ENCODE data around the gene ABI2. TPM values are rescaled to one million over a fixed set of nuclear protein-coding genes. Genes with fewer than 3 reads are reported as not detected.
"Not testable (repeated sequence)": the region's sequence is repeated elsewhere in the genome, so short reads cannot be mapped to it uniquely, and the experiment has no call there.

ABI2 gene
- total RNA-seq, 1 donor from 2014 or later: 27.0 TPM

DNA sequence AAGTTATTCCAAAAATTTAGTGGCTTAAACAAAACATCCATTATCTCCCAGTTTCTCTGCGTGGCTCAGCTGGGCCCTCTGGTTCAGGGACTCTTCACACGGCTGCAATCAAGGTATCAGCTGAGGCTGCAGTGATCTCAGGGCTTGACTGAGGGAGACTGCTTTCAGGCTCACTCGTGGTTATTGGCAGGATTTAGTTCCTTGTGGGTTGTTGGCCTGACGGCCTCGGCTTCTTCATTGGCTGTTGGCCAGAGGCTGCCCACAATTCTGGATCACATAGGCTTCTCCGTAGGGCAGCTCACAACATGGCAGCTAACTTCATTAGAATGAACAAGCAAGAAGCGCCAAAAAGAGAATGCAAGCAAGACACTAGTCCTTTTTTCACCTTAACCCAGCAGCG, 90.1 kb downstream of the ABI2 start:
- intact Hi-C loops (cut with micrococcal nuclease): no loop called here

DNA sequence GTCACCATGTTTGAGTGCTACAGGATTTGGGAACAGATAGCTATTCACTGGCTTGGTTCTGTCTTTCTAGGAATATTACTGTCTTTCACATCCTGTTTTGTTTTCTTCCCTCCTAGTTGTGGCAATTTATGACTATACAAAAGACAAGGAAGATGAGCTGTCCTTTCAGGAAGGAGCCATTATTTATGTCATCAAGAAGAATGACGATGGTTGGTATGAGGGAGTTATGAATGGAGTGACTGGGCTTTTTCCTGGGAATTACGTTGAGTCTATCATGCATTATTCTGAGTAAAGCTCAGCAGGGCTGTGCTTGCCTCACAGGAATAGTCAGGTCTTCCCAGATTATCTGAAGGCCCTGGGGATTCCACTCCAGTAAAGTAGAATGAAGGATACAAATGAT, 98.9 kb downstream of the ABI2 start:
- intact Hi-C loops (cut with micrococcal nuclease): no loop called here

DNA sequence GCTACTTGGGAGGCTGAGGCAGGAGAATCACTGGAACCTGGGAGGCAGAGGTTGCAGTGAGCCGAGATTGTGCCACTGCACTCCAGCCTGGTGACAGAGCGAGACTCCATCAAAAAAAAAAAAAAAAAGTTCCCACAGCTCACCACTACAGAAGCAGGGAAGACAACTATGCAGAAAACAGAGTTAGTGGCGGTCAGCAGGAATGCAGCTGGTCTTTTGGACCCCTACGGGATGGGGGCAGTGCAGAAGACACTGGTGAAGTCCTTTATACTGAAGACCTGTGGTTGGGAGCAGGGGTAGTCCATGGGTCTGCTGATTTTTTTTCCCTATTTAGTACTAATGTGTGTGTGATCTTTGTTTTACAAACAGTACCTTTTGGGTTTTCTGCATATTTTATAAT, 101.4 kb downstream of the ABI2 start:
- intact Hi-C loops (cut with micrococcal nuclease): not testable (repeated sequence)

DNA sequence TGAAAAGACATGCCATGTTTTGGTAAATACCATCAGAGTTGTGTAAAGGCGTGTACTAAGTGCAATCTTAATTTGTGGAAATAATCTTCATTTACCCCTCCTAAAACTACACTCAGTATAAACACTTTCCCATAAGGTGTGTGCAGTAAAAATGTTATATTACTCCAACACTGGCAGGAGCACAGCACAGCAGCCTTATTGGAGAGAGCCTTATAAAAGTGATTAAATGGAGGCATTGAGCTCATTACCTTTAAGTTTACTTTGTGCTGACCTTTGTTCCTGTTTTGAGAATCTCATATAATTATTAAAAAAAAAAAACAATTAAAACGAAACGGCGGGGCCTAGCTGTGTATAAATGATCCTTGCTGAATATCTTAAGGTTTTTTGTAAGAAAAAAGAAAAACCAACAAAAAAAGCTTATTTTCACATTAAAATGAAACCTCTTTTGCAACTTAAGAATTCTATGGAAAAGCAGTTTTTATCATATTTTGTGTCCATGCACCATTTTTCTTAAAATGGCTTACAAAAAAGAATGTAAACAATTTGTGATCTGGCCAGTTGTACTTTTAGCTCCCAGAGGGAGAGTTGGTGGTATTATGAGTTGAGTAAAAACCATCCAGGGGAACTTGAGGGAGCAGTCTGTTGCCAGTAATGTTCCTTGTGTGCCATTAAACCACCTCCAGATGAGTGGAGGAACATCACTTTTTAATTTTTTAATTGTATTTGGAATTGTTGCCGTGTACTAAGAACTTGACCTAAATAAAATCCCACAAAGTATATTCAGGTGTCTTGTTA, 103.4 kb downstream of the ABI2 start:
- intact Hi-C loops (cut with micrococcal nuclease): no loop called here

DNA sequence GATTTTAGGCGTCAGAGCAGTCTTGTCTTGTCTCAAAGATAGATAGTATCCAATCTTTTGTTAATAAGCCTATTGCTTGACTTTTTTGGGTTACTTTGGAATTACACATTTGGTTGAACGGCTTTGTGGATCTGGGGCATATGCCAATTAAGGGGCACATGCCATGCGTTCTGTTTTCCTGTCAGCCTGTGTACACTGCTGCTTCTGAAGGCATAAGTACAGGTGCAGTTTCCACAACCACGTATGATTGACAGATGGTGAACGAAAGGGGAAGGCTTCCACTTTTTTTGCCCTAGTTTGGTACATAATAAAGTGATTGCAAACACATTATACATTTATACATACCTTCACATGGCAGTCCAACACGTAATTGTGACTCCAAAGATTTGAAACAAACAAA, 104.6 kb downstream of the ABI2 start:
- intact Hi-C loops (cut with micrococcal nuclease): no loop called here

DNA sequence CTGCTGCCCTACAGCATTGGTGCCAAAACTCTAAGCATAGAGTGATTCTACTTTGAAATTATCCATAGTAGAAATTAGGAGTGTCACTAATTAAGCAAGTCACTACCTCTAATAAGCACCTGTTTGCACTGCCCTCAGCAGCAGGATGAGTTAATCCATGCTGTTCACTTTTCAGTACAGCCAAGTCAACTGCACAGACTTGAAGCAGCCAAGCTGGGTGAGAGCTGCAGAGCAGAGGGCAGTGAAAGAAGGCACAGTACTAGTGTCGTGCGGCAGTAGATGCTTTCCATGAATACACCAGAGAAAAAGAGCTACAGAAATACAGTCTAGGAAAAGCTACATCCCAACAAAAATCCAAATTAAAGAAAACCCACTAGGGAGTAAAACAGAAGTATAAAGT, 108.3 kb downstream of the ABI2 start:
- intact Hi-C loops (cut with micrococcal nuclease): no loop called here

DNA sequence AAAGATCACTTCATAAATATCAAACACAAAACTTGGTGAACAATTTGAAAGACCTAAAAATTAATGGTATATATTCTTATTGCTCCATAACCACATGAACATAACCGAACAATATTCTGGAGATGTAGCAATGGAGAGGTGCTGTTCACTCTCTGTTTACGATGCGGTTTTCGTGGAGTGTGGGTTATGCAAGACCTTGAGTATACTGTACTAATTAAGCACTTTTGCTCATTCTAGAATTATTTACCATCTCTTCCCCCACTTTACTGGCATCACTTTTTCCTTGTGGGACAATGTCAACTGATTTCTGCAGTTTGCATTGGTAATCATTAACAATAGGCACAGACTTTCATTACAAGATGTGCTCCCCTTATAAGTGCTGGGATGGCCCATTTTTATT, 109.3 kb downstream of the ABI2 start:
- intact Hi-C loops (cut with micrococcal nuclease): no loop called here

DNA sequence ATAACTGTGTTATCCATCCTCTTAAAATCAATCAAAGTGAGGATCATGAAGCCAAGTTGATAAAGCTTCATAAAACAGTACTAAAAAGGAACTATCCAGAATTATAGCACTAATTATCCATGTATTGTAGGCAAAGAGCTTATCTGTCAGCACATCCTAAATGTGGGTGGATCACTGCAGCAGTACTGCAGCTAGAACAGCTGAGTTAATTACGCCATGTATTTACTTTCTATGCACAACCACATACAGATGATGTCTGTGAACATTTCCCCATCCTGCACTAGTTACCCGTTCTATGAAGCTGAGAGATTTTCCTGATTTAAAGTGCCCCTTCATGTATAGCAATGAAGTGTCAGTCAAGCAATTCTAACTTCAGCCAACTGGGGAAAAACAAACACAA, 110.3 kb downstream of the ABI2 start:
- intact Hi-C loops (cut with micrococcal nuclease): no loop called here

DNA sequence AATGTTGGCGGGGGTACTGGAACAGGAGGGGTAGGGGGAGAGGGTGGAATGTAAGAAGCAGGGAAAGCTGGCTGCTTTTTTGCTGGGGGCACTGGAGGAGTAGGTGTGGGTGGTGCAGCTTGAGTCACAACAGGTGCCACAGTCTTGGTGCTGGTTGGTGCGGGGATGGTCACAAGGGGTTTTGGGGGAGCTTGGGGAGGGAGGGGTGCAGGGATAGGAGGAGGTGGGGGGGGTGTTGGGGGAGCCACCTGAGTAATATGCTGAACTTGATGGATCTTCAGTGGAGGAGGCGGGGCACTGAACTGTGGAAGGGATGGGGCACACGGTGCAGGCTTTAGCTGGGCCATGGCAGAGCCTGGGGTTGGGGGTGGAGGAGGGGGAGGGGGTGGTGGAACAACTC, 112.5 kb downstream of the ABI2 start:
- intact Hi-C loops (cut with micrococcal nuclease): no loop called here

DNA sequence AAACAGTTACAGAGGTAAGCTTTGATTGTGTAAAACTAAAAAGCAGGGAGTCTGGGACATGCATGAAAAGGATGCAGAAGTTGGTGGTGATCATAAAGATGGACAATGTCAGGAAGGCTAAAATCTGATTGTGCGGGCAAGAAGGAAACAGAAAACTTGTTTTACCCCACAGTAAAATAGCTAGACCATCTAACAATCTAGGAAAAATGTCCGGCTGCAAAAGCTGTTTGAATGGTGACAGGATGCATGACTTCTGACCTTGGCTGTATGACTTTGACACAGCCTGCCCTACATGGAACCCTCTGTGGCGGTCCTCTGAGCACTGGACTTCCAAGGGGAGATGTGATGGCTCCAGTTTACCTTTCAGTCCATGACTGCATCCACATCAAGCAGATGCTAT, 113.3 kb downstream of the ABI2 start:
- intact Hi-C loops (cut with micrococcal nuclease): no loop called here

DNA sequence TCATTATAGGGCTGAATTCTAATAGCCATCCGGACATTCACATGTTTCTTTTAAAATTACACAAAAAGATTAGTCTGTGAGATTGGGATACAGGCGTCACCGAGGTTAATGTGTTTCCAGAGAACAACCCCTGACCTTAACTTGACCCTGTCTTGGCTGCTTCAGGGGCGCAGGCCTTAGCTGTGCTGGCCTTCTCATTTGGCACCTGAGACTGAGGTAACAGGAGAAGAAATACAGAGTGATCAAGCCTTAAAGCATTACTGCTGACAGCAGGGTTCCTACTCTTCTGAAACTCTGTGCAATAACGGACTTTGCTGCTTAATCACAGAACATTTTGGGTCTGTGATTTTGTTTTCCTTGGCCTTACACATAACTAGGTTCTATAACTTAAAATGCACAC, 114.3 kb downstream of the ABI2 start:
- intact Hi-C loops (cut with micrococcal nuclease): no loop called here

DNA sequence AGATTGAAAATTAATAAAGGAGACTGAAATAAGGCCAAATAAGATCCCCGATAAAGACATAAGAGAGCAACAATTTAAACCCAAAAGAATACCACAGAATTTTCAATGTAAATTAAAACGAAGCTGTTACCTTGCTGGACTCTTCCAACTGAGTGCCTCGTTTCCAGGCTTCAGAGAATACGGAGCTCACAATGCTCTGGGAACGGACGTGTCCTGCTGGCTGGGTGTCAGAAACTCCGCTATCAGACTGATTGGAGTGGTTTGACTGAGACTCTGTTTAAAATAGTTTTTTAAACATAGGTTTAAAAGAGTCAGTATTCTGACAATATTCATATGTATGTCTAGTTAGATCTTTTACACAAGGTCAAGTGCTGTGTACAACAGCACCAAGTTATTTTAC, 116.5 kb downstream of the ABI2 start:
- intact Hi-C loops (cut with micrococcal nuclease): no loop called here

DNA sequence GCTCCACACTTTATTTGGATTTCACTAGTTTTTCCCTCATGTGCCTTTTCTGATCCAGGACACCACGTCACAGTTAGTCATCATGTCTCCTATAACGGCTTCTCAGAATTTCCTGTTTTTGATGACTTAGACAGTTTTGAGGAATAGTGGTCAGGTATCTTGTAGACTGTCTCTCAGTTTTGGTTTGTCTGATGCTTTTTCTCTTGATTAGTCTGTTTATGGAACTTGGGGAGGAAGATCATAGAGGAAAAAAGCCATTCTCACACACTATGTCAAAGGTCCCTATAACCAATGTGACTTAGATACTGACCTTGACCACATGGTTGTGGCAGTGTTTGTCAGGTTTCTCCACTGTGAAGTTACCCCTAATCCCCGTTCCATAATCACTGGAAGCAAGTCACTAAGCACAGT, 117.9 kb downstream of the ABI2 start:
- intact Hi-C loops (cut with micrococcal nuclease): no loop called here

DNA sequence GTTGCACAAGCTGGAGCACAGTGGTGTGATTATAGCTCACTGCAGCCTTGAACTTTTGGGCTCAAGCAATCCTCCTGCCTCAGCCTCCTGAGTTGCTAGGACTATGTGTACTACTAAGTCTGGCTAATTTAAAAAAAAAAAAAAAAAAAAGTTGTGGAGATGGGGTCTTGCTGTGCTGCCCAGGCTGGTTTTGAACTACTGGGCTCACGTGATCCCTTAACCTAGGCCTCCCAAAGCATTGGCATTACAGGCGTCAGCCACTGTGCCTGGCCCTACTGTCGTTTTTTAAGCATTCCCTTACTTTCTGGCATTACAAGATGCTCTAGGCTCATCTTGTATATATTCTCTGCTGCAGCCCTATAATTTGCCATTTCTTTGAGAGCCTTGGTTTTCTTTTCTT, 118.6 kb downstream of the ABI2 start:
- intact Hi-C loops (cut with micrococcal nuclease): no loop called here

DNA sequence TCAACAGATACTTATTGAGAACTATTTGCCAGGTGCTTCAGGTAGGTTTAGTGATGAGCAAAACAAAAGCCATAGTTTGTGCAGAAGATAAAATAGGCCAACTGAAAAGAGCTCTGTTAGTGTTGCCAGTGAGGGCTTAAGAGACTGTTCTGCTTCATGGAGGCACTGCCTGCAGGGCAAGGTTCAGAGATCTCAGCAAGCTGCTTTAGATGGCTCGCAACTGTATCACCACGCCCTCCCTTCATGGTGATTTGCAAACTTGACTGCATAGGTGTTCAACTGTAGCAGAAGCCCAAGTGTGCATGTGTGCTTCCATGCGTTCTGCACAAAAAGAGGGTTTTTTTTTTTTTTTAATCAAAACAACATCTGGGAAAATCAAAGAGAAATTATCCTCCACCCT, 122.4 kb downstream of the ABI2 start:
- intact Hi-C loops (cut with micrococcal nuclease): loop anchor here (5.0 kb wide), 1 partner anchor 878 kb away; no protein-coding TSS in a partner anchor

DNA sequence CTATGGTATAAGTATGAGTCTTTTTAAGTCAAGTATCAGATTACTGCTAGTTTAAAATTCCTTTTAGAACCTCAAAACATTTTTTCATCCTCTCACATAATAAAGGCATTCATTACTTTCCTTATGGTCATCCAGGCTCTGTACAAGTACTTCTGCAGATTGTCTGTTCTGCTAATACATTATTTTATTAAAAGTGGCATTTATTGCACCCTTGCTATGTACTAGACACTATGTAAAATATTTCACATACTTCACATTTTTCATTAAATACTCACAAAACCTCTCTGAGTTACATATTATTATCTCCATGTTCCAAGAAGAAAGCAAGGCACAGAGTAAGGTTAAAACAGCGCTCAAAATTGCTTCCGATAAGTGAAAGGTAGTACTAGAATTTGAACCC, 122.8 kb downstream of the ABI2 start:
- intact Hi-C loops (cut with micrococcal nuclease): loop anchor here (5.0 kb wide), 1 partner anchor 879 kb away; no protein-coding TSS in a partner anchor

DNA sequence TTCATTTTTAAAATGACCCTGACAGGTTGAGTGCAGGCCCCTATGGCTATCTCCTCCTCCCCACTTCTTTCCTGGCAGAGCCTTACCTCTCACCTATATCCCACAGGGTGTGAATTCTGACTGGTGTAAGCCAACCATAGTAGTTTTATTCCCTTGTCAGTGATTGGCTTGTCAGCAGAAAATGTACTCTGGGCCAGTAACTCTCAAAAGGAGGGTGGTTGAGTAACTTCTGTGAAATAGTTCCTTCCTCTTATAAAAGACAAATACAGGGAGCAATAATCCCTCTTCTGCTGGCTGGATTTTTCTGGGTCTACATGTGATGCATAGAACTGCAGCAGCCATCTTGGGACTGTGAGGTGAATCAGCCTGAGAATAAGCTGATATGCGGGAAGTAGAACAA, 123.5 kb downstream of the ABI2 start:
- intact Hi-C loops (cut with micrococcal nuclease): loop anchor here (5.0 kb wide), 1 partner anchor 879 kb away; no protein-coding TSS in a partner anchor

DNA sequence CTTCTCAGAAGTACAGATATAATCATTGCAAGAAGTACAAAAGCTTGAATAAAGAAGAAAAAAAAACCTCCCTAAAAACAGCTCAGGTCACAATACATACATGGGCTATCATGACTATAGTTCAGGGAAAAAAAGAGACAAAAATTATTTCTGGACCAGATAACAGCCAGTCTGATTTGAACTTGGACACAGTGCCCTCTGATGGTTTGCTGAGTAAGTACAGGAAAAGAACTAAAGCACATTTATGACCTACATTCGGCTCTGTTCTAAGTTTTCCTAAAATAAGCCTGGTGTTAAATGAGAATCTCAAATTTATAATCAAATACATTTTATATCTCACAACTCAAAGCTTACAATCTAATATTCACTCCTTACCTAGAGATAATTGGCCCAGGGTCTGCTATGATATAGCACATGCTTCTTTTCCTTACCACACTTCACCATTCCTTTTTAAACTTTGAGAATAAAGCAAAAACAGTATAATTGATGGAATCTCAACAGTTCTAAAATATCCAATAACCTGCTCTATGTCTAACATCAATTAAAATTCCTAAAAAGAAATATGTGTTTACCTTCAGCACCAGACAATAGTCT, 125.8 kb downstream of the ABI2 start:
- intact Hi-C loops (cut with micrococcal nuclease): loop anchor here (1.0 to 5.0 kb wide), 3 partner anchors 229 to 882 kb away; no protein-coding TSS in a partner anchor

DNA sequence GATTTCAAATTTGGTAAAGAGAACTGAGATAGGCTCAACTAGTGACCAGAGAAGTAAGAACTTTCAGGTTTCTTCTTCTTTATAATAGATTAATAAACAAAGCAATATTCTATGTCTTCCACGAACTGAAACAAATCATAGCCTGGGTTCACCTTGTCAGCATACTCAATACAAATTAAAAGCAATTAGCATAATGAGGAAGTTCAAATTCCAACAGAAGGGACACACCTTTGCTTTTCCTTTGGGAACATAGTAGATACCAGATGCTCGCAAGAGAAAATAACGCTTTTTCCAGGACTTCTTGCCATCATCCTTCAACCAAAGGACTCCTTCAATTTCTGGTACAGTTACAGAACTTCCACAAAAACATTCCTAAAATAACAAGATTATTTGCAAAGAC, 127.0 kb downstream of the ABI2 start:
- intact Hi-C loops (cut with micrococcal nuclease): loop anchor here (2.0 kb wide), 1 partner anchor 624 kb away; no protein-coding TSS in a partner anchor

DNA sequence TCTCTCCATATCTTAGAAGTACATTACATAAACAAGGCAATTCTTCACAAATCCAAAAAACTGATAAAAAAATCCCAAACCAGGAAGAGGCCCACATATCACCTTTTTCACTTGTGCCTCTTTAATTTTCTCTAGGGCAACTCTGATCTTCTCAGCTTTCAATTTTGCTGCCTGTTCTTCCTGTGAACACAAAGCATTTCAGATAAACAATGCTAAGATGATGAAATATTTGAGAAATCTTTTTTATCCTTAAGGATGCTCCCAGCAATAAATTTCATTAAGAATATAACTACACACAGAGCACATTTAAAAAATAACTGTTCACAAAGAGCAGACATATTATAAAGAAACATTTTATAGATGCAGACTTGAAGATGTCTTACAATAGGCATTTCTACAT, 133.6 kb downstream of the ABI2 start:
- intact Hi-C loops (cut with micrococcal nuclease): no loop called here

DNA sequence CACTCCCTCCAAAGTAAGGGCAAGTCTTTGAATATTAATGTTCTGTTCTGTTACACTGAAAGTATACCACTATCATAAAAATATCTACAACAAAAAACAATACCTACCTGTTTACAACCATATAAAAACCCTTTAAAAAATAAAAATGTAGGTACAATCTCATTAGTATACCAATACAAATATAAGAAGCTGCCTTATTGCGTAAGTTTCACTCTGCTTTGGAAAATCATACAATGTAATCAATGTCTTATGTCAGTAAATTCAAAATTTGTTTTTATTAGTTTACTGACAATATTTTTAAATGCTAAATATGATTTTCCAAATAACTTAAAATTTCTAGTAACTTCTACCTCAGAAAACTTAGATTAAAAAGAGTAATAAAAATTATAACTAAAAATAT, 134.1 kb downstream of the ABI2 start:
- intact Hi-C loops (cut with micrococcal nuclease): no loop called here

DNA sequence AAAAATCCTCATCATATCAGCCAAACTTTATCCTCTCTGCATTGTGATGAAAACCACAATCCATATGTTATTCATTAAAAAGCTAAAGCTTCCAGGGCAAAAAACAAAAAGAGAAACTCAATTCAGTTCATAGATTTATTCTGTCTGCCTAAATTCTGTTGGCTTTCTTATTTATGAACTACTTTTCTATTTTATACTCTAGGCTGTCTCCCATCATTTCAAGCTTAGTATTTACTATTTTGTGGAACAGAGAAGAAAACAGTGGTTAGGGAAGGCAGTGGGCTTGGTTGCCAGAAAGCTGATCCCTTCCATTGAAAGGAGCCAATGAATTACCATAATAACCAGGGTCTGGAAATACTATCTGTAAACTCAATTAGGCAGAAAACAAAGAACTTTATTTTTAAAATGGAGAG, 135.1 kb downstream of the ABI2 start:
- intact Hi-C loops (cut with micrococcal nuclease): no loop called here

DNA sequence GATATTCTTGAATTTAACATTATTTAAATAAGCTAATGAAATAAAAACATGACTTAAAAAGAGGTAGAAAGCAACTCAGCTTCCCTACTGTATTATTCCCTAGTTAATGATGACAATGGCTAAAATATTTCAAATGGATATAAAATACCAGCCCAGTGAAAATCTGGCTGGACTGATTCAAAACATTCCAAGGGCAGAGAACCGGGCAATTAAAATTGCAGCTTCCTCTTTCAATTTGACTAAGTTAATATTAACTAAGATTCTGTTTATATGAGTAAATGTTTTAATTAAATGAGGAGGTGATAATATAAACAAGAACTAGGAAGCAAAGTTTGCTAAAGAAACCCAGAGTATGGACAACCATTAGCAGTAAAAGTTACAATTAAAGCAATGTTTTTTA, 141.4 kb downstream of the ABI2 start:
- intact Hi-C loops (cut with micrococcal nuclease): no loop called here

Measured in T-helper 2 cell treated with Interferon-gamma antibody and Interleukin-4, amounts not matched to agents 100 ng/mL and 5 ng/mL, for 36 hours (primary cell).